Nucleus accumbens (tissue), 56 donors: ENCODE results near the gene PPP4R4.
A peak's percentile ranks its signal among the peaks of the same experiment; 100 is the strongest.
"Not testable (repeated sequence)": the region's sequence is repeated elsewhere in the genome, so short reads cannot be mapped to it uniquely, and the experiment has no call there.

Source experiments
- DNase-seq, 56 donors: peaks; one replicate each; lab custom pipeline; 2025; lab: John Stamatoyannopoulos, UW

PPP4R4 gene

DNA sequence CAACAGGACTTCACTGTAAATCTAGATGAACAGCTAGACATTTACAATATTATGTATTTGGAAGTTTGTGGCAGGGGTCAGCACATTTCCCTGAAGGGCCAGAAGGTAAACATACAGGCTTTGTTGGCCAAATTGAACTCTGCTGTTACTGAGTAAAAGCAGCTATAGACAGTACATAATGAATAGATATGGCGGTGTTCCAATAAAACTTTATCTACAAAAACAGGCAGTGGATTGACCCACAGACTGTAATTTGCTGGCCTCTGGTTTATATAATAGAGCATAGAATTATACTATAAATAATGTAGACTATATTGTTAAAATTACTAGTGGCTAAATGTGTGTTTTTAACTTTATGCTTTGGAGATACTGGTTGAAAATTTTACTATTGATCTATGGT is 93.2 kb downstream of the PPP4R4 start:
- DNase-seq, result no peak

GRCh38 chr14:94268582-94268981 is 94.5 kb downstream of the PPP4R4 start:
- DNase-seq, result not testable (repeated sequence)

- peak in 37 of 56 donors; percentile 5 to 72 (median 42) for DNase-seq
Observed at GRCh38 chr14:94269156-94269555, 95.0 kb downstream of the PPP4R4 start.

- DNase-seq, result not testable (repeated sequence)
Observed at GRCh38 chr14:94276898-94277561, 102.9 kb downstream of the PPP4R4 start.

DNA sequence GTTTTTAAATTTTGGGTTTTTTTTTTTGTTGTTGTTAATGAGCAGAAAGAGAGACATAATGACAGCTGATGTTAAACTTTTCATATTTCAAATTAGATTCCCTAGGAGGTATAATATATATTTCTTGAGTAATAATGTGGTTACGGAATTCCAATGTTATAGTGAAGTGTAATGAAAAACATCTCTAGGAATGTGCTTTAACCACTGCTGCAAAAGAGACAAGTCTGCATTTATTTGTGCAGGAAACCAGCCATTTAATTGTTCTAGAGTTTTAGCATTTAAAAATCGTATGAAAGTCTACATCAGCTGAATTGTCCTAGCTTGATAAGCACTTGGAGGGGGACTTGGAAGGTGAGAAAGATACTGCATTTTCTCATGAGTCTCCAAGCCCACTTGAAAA is 104.6 kb downstream of the PPP4R4 start:
- DNase-seq, result no peak

DNA sequence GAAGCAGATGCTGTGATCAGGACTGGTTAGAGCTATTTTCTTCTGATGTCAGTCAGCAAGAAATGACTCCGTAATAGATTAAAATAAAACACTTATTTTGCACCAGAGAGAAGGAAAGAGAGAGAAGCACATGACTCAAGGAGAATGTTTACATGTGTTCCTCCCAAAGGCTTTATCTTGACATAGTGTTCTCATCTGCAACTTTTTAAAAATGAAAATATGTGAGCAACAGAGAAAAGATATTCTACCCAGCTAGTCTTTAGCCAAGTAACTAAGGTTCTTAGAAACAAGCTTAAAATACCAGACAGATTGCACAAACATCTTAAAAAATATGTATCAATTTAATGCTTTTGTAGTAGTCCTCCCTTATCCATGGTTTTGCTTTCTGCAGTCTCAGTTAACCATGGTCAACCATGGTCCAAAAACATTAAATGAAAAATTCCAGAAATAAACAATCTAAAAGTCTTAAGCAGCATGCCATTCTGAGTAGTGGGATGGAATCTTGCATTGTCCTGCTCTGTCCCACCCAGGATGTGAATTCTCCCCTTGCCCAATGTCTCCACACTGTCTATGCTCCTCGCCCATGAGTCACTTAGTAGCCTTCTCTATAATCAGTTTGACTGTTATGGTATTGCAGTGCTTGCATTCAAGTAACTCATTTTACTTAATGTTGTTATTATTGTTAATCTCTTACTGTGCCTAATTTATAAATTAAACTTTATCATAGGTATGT is 109.0 kb downstream of the PPP4R4 start:
- no peak for DNase-seq

DNA sequence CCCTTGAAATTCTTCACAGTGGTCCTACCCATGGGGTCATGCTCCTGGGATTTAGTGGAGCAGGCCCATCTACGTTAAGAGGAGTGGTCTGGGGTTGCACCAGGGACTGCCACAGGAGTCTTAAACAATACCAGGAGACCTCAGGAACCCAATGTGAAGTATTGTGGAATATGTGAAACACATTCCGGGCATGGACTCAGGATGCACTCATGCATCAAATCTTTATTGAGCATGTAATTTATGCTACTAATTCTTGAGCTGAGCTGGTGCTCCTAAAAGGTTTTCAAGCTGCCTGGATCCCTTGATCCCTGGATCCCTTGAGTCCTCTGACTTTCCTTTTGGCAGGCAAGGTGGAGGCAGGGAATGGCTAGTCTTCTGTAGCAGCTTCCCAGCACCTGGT is 110.1 kb downstream of the PPP4R4 start:
- DNase-seq, result no peak

DNA sequence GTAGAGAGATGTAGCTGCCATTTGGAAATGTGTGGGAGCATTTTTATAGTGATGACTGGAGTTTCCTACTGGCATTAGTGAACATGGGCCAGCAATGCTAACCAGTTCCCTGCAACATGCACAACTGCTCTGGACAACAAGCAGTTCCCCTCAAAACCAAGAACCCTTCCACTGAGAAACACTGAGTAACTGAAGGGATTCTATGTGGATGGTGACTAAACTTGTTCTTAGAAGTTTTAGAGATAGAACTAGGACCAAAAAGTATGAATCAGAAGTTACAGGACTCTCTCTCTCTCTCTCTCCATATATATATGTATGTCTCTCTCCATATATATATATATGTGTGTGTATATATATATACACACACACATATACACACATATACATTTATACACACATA is 111.0 kb downstream of the PPP4R4 start:
- DNase-seq, result no peak

- DNase-seq, result no peak
Observed at GRCh38 chr14:94288610-94289465, 114.7 kb downstream of the PPP4R4 start.

DNA sequence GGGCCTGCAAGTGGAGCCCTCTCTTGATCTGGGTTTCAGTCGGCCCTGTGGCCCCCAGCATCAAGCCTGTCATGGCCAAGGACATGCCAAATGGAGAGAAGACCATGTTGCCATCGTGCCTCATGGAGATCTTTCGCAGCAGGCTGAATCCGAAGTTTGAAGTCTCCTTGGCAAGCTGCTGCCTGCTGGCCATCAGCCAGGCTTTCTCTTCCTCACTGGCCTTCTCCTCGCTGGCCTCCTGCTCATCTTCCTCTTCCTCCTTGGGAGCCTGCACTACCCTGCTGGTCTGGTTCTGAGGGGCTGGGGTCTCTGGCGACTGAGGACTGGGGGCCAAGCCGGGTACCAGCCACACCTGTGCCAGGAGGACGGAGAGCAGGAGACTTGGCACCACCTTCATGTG is 116.1 kb downstream of the PPP4R4 start:
- DNase-seq, result no peak

GRCh38 chr14:94291159-94291905 is 117.2 kb downstream of the PPP4R4 start:
- no peak for DNase-seq

DNA sequence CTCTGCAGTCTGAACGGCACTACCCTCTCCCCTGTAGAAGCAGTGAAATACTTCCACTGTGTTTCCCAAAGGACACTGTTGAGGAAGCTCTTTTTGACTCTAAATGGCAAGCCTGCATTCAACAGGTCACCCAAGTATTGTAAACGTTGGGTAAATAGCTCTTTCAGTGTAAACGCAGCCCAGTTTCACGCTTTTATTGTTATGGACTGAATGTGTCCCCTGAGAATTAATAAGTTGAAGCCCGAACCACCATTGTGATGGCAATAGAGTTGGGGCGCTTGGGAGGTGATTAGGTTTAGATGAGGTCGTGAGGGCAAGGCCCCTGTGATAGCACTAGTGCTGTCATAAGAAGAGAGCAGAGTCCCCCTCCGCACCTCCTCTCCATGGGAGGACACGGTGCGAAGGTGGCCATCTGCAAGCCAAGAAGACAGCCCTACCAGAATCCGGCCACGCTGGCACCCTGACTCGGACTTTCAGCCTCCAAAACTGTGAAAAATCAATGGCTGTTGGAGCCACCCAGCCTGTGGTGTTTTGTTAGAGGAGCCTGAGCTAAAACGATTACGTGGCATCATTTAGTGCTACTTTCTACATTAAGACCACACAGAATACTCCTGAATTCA is 117.9 kb downstream of the PPP4R4 start:
- no peak for DNase-seq

GRCh38 chr14:94292526-94292871 is 118.4 kb downstream of the PPP4R4 start:
- no peak for DNase-seq

DNA sequence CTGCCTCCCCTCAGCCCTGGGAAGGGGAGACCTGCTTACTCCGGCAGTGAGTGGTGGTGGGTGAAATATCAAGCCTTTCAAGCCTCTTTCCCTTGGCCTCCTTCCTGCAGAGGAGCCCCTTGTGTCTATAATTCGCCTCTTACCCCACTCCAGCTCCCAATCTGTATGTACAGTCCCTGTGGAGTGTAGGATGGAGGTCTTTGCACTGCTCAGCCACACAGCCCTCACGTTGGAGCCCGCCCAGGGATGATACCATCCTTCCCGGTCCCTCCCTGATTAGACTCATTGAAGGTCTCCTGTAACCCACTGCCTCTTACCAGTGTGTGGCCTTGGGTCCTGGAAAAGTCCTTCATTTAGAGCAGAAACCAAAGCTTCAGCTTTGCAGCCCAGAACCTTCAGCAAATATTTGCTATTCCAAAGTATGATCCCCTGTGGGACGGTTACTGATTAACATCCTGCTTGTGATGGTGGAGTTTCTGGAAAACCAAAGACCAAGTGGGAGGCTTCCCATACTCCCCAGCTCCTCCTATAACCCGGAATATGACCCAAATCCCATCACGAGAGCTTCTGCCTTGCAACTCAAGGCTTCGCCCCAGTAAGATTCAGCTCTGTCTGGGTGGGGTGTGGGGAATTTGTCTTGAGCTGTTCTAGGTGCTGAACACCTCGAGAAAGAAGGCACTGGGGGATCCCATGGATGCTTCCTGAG is 118.9 kb downstream of the PPP4R4 start, which contains the start of gene SERPINA10:
SERPINA10 (minus strand) TSS at position 397 of the 706 bp plus-strand sequence. CDS start 2,675 bp downstream, outside the sequence.
- DNase-seq, result no peak

DNA sequence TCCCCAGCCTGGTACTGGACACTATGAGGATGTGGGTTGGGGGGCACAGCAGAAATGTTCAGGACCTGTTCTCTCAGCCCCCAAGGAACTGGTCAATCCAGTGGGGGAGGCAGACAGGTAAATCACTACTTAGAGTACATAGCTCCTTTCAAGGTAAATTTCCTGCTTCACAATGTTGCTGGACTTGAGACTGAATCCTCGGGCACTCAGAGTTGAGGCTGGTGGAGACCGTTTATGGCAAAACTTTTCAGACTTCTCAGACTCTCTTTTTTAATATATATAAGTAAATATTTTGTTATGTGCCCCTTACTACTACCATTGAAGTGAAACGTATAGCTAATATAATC is 119.4 kb downstream of the PPP4R4 start:
- no peak for DNase-seq

GRCh38 chr14:94295360-94296180 is 121.4 kb downstream of the PPP4R4 start:
- DNase-seq, result no peak

- not testable (repeated sequence) for DNase-seq
Observed at GRCh38 chr14:94296181-94296545, 122.0 kb downstream of the PPP4R4 start.

DNA sequence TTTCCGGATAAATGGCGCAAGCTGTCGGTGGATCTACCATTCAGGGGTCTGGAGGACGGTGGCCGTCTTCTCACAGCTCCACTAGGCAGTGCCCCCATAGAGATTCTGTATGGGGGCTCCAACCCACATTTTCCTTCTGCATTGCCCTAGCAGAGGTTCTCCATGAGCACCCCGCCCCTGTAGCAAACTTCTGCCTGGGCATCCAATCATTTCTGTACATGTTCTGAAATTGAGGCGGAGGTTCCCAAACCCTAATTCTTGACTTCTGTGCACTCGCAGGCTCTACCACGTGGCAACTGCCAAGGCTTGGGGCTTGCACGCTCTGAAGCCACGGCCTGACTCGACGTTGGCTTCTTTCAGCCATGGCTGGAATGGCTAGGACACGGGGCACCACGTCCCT is 124.0 kb downstream of the PPP4R4 start:
- DNase-seq, result no peak

- DNase-seq, result no peak
Observed at GRCh38 chr14:94303111-94303510, 129.0 kb downstream of the PPP4R4 start.
